NB4 (cell line): ENCODE measurements around the gene OR10A3.

Experiments
- DNase-seq: peaks from one replicate; pipeline ENCODE4 v3.0.0; 2010; ENCODE audit warnings: low read depth
- H3K4me3 ChIP-seq: one replicate; pipeline ENCODE4 v1.5.1; 2011; ENCODE audit warnings: mild to moderate bottlenecking, low read depth, low read length, moderate library complexity
- MAX ChIP-seq: IDR thresholded peaks from 2 replicates; pipeline ENCODE4 v1.6.1; 2011; ENCODE audit warnings: low read depth, low read length
- MYC ChIP-seq: IDR thresholded peaks from 2 replicates; pipeline ENCODE4 v1.6.1; 2011; ENCODE audit warnings: low read depth, low read length
- POLR2A ChIP-seq: IDR thresholded peaks from 2 replicates; pipeline ENCODE4 v1.6.1; 2011; ENCODE audit warnings: mild to moderate bottlenecking; ENCODE audit not compliant: insufficient read length; ENCODE audit errors: extremely low read depth
- TF ChIP-seq, protein P1 (sequence below): IDR thresholded peaks from one replicate; pipeline ENCODE4 v1.5.1; 2012; ENCODE audit warnings: low read depth, low read length

Gene OR10A3

GRCh38 chr11:7968686-7969085, 27.2 kb upstream of the OR10A3 start:
- TF ChIP-seq MAX (no peak), POLR2A (no peak), MYC (no peak)
- TF ChIP-seq, protein P1, sequence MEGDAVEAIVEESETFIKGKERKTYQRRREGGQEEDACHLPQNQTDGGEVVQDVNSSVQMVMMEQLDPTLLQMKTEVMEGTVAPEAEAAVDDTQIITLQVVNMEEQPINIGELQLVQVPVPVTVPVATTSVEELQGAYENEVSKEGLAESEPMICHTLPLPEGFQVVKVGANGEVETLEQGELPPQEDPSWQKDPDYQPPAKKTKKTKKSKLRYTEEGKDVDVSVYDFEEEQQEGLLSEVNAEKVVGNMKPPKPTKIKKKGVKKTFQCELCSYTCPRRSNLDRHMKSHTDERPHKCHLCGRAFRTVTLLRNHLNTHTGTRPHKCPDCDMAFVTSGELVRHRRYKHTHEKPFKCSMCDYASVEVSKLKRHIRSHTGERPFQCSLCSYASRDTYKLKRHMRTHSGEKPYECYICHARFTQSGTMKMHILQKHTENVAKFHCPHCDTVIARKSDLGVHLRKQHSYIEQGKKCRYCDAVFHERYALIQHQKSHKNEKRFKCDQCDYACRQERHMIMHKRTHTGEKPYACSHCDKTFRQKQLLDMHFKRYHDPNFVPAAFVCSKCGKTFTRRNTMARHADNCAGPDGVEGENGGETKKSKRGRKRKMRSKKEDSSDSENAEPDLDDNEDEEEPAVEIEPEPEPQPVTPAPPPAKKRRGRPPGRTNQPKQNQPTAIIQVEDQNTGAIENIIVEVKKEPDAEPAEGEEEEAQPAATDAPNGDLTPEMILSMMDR, result no peak
- no peak for DNase-seq
- no peak overlapping the region for H3K4me3 ChIP-seq

GRCh38 chr11:7967826-7968225, 26.3 kb upstream of the OR10A3 start:
- no peak for TF ChIP-seq POLR2A
- TF ChIP-seq, protein P1, result no peak
- TF ChIP-seq MAX, result no peak
- TF ChIP-seq MYC, result no peak
- no peak overlapping the region for H3K4me3 ChIP-seq
- no peak for DNase-seq

- no peak for DNase-seq
- TF ChIP-seq POLR2A (no peak), MAX (no peak), MYC (no peak)
- TF ChIP-seq, protein P1, result no peak
- no peak overlapping the region for H3K4me3 ChIP-seq
Observed at GRCh38 chr11:7967097-7967496, 25.6 kb upstream of the OR10A3 start.

- H3K4me3 ChIP-seq, result no peak within 1 kb of the TSS
- TF ChIP-seq MYC (no peak), MAX (no peak), POLR2A (no peak)
- TF ChIP-seq, protein P1, result no peak
- no peak for DNase-seq
Observed at GRCh38 chr11:7965386-7965785, 23.9 kb upstream of the OR10A3 start, which contains the start of gene NLRP10. Gene NLRP10, minus strand, starts transcription at chr11:7965447. Its CDS starts 1,952 bp downstream, at chr11:7963495.

DNA sequence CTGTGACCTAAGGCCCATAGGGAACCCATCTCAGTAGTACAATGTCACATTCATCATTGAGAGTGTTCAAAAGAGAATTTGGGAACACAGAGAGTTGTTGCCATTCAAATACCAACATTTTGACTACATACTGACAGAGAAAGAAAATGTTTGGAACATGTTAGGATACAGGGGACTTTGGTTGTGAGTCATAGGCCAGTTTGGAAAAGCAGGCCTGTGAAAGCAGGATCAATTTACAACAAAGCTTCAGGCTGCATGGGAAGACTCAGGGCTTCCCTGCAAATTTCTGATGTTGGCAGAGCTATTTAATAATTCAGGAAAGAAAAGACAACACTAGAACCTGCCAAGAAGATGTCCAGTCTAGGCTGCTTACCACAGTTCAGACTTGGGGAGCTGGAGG, 23.4 kb upstream of the OR10A3 start:
- no peak for TF ChIP-seq POLR2A
- TF ChIP-seq, protein P1, result no peak
- no peak for TF ChIP-seq MAX
- TF ChIP-seq MYC, result no peak
- no peak for DNase-seq
- no peak overlapping the region for H3K4me3 ChIP-seq

GRCh38 chr11:7964261-7964660, 22.8 kb upstream of the OR10A3 start:
- no peak for DNase-seq
- H3K4me3 ChIP-seq, result no peak overlapping the region
- TF ChIP-seq POLR2A, result no peak
- TF ChIP-seq, protein P1, result no peak
- TF ChIP-seq MYC, result no peak
